HG03159 (cell line): ENCODE results near the gene SLC35E2B.
"Not testable (repeated sequence)": the region's sequence is repeated elsewhere in the genome, so short reads cannot be mapped to it uniquely, and the experiment has no call there.

Experiments used
- ATAC-seq: cut with Tn5 transposase; IDR thresholded peaks from one replicate; pipeline ENCODE4 v1.9.1; 2021; ENCODE audit warnings: mild to moderate bottlenecking, moderate library complexity; ENCODE audit not compliant: unreplicated experiment

SLC35E2B gene

DNA sequence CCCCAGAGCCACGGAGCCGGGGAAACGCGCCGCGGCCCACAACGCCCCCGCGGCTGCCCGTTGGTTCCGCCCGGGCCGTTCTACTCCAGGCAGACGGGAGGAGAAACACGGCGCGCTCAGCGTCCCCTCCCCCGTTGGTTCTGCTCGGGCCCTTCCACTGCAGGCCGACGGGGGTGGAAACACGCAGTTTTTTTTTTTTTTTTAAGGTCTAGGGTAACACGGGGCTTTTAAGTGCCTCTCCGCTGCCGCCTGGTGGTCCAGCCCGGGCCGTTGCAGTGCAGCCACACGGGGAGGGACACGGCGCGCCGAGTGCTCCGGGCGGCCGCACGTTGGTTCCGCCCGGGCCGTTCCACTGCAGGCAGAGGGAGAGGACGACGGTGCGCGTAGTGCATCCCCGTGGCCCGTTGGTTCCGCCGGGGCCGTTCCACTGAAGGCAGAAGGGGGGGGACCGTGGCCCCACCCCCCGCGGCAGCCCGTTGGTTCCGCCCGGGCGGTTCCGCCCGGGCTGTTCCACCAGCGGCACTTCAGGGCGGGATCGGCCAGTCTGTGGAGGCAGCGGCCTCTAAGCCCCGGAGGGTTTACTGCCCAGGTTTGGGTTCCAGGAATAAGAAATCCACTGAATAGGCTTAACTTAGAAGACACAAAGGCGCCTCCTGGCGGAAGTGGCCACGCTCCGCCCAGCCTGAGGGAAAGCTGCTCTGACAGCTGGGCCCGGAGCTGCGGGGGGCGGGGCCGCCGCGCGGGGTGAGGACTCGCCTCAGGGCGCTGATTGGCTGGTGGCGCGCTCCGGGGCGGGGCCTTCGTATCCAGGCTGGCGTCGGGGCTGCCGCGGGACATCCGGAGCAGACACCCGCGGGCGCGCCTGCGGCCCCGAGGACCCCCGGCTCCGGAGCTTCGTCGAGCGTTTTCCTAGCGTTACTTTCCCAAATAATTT, at the start of gene SLC35E2B:
Gene SLC35E2B (minus strand): TSS at position 82 of the 934 bp plus-strand sequence. CDS start 16,096 bp downstream, outside the sequence.
- ATAC-seq: peak; percentile 80

DNA sequence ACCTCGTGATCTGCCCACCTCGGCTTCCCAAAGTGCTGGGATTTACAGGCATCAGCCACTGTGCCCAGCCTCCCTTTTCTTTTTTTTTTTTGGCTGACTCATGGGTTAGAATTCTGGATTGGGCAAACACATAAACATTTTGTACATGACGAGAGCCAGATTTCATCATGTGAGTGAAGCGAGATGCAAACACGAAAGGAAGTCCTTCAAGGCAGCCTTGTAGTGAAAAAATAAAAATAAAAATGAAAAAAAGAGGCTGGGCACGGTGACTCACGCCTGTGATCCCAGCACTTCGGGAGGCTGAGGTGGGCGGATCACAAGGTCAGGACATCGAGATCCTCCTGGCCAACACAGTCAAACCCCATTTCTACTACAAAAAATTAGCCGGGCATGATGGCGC, 48.4 kb upstream of the SLC35E2B start:
- not testable (repeated sequence) for ATAC-seq

- not testable (repeated sequence) for ATAC-seq
Observed at GRCh38 chr1:1738799-1739337, 46.3 kb upstream of the SLC35E2B start.

DNA sequence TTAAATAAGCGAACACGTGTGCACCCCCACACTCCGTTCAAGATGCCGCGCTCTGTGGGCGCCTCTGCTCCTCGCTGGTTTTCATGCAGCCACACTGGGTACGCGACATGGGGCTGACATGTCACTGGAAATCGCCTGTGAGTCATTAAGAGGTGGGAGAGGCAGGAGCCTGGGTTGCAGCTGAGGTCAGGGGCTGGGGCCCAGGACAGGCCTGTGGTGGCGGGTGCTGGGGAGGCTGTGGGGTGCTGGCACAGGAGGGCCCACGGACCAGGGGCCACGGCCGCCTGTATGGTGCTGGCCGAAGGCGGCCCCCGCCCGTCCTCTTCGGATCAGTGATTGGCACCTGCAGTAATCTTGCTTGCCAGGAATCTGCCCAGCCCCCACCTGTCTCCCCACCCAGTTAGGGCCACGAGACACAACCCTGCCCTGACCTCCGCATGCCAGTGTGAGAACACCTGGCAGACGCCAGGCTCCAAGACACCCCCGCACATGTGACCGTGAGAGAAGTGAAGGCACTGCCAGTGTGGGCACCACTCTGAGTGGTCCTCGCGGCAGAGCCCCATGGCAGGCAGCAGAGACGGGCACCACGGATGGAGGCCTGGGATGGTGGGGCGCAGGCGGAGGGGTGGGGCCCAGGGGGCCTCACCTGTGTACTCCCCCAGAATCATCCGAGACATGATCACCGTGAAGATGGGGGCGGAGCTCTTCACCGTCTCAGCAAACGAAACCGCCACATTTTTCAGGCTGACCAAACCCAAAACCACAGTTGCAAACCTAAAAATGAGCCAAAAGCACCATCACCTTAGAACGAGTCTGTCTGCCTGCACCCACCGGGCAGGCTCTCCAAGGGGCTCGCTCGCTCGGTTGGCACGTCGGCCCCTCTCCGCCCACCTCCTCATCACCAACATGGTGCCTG, 45.3 kb upstream of the SLC35E2B start:
- ATAC-seq: not testable (repeated sequence)

DNA sequence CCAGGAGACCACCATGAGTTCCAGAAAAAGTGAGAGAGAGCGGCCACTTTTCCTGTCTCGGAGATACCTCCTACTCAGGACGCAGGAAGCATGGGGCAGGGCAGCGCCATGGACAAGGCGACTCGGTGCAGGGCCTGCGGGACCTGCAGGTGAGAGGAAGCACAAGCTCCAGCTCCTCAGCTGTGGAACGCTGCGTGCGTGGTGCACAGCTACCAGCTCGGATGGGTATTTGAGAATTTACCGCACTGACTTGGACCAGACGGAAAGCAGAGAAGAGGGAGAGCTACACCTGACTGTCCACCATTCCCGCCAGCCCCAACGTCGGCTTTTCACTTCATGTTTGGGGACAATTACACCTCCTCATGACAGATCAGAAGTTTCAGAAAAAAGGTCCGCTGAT, 39.8 kb upstream of the SLC35E2B start:
- ATAC-seq: no peak

- ATAC-seq: no peak
Observed at GRCh38 chr1:1730870-1731269, 38.3 kb upstream of the SLC35E2B start.

DNA sequence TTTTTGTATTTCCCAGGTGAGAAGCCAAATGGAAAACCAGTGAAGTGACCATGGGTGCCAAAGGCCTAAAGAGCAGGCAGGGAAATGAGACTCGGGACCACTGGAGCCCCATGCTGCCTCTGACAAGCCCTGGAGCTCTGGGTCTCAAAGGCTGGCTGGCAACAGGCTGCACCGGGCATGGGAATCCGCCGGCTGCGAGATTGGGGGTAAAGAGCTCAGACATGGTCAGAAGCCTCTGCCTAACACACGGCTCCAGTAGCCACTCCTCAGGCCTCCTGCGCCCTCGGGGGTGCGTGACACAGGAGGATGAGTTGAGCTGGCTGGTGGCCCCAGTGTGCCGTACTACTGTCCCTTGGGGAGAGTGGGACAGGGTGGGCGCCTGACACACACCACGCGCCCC, 37.6 kb upstream of the SLC35E2B start:
- ATAC-seq: not testable (repeated sequence)

- ATAC-seq: not testable (repeated sequence)
Observed at GRCh38 chr1:1729116-1729816, 36.7 kb upstream of the SLC35E2B start.

GRCh38 chr1:1728308-1729005, 35.9 kb upstream of the SLC35E2B start:
- ATAC-seq: not testable (repeated sequence)

DNA sequence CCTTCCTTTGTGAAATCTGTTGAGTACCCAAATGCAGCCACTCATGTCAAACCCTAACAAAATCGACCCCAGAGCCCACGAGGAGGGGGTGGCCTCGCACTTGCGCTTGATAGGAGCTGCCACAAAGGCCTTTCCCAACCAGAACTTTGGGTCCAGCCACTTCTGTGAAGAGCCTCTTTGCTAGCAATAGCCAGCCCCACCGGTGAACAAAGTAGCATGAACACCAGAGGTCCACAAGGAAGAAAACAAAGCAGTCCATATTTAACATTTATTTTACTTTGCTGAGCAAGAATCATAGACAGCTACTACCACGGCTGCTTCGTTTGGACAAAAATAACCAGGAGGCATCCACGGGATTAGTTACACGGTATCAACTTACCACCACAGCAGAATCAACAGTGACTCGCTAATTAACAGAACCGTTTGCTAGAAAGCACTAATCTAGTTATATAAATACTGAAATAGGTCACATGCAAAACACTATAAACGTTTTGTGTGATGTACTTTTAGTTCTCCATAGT, 34.6 kb upstream of the SLC35E2B start:
- ATAC-seq: not testable (repeated sequence)

DNA sequence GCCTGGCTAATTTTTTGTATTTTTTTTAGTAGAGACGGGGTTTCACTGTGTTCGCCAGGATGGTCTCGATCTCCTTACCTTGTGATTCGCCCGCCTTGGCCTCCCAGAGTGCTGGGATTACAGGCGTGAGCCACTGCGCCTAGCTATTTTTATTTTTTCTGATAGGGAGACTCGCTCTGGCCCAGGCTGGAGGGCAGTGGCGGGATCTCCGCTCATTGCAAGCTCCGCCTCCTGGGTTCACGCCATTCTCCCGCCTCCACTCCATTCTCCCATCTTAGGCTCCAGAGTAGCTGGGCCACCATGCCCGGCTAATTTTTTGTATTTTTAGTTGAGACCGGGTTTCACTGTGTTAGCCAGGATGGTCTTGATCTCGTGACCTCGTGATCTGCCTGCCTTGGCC, 33.5 kb upstream of the SLC35E2B start:
- ATAC-seq: not testable (repeated sequence)

GRCh38 chr1:1724035-1724864, 31.7 kb upstream of the SLC35E2B start, which contains the start of gene CDK11A:
TSS of gene CDK11A (minus strand) at chr1:1724357. CDS start at chr1:1722818, 1,539 bp downstream.
- ATAC-seq: peak; percentile 94

DNA sequence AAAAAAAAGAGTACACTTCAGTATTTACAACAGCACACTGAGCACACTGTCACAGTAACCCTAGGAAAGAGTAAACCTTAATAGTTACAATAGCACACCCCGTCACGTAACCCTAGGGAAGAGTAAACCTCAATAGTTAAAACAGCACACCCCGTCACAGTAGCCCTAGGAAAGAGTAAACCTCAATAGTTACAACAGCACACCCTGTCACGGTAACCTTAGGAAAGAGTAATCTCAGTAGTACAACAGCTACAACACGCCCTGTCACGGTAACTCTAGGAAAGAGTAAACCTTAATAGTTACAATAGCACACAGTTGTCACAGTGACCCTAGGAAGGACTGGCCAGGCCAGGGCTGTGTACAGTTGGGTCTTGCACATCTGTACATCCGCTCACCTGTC, 28.6 kb upstream of the SLC35E2B start:
- no peak for ATAC-seq

- ATAC-seq: not testable (repeated sequence)
Observed at GRCh38 chr1:1715109-1715883, 22.7 kb upstream of the SLC35E2B start.

DNA sequence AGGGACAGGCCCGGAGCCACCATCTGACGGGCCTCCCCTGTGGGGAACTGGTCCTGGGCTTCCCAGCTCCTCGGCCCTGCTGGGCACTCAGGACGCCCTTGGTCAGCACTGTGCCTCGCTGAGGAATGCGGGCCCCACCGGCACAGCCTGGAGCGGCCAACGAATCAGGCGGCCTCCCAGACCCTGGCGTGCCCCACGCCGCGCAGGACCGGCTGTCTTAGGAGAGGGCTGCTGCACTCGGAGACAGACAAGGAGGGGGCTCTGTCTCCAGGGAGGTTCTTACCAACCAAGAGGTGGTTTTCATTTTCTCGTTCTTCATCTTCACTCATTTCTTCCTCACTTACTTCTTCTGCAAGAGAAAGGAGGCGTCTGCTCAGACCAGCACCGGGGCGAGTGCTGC, 15.3 kb upstream of the SLC35E2B start:
- ATAC-seq: not testable (repeated sequence)

DNA sequence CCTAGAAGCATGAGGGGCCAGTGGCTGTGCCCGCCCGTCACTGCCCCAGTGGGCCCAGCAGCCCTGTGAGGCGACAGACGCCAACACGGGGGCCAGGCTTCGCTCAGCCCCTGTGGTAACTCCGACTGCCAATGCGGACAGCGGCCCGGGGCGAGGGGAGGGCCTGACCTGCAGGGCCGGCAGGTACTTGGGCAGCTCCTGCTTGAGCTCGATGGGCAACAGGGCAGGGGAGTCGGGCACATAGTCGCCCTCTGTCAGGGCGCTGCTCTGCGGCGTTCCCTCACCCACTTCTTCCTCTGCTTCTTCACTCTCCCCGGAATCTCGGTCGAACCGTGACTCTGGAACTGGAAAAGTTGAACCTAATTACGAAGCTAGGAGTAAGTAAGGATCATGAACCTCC, 14.6 kb upstream of the SLC35E2B start:
- ATAC-seq: not testable (repeated sequence)

GRCh38 chr1:1705623-1706022, 13.0 kb upstream of the SLC35E2B start:
- not testable (repeated sequence) for ATAC-seq
